ENCODE data around the gene LRIT2. TPM values are rescaled to one million over a fixed set of nuclear protein-coding genes. Genes with fewer than 3 reads are reported as not detected.
A peak's percentile ranks its signal among the peaks of the same experiment; 100 is the strongest.

The LRIT2 gene
- total RNA-seq, 1 experiment from 2014 or later: not detected

- ATAC-seq (0 out of 2 replicates have a peak, but pooled peaks have one; percentile 26), DNase-seq (ENCODE audit: low read depth, low spot score) (no peak)
- in situ Hi-C loops (cut with HindIII; ENCODE audit: low pct_unique_long_range_greater_than_20kb, low sequenced_read_pairs) (no loop called here), intact Hi-C loops (cut with micrococcal nuclease; ENCODE audit: unreplicated experiment) (no loop called here)
- Histone ChIP-seq H3K36me3 (ENCODE audit: control insufficient read depth, insufficient read depth, low read length) (no peaks in the 10 kb centered on the region), H3K27ac (ENCODE audit: low read length) (no peak overlapping the region), H3K4me1 (ENCODE audit: control insufficient read depth, insufficient read depth, low read length) (no peaks in the 10 kb centered on the region), H3K4me3 (ENCODE audit: low read depth in 2 of 2, low read length in 2 of 2) (no peak overlapping the region), H3K9me3 (ENCODE audit: control insufficient read depth, insufficient read depth, low read depth, low read length) (no peaks in the 10 kb centered on the region), H3K27me3 (ENCODE audit: control insufficient read depth, insufficient read depth, low read length) (peaks cover 18% of the 10 kb centered on the region)
- no TSS peak for BruUV-seq (replicated peaks)
- CTCF ChIA-PET: interaction anchor here (0.6 to 1.2 kb wide), 2 partner anchors 36 to 54 kb away, joined by 3 to 4 read pairs; no protein-coding TSS in a partner anchor
- POLR2A ChIA-PET: no interaction called here
- no peak for TF ChIP-seq REST (IDR thresholded peaks at IDR 0.05; ENCODE audit: insufficient read depth in 1 of 2, low read depth in 2 of 2, low read length in 1 of 2)
- no peak for TF ChIP-seq POLR2AphosphoS5 (IDR thresholded peaks at IDR 0.05; ENCODE audit: low read depth, low read length)
- TF ChIP-seq SIN3A (IDR thresholded peaks at IDR 0.05; ENCODE audit: borderline replicate concordance, insufficient read depth, low read depth, low read length): no peak
- no peak for TF ChIP-seq CTCF (IDR thresholded peaks at IDR 0.05)
- TF ChIP-seq TCF7L2 (IDR thresholded peaks at IDR 0.05; ENCODE audit: low read depth, low read length): no peak
Observed at GRCh38 chr10:84202349-84202748, 23.0 kb downstream of the LRIT2 start.

GRCh38 chr10:84201682-84202081, 23.7 kb downstream of the LRIT2 start:
- no peak overlapping the region for H3K4me3 ChIP-seq (ENCODE audit: low read depth in 2 of 2, low read length in 2 of 2)
- H3K27me3 ChIP-seq (ENCODE audit: control insufficient read depth, insufficient read depth, low read length): peaks cover 19% of the 10 kb centered on the region
- ChIA-PET CTCF (no interaction called here), POLR2A (no interaction called here)
- no peaks in the 10 kb centered on the region; the same call in 1 of the 2 replicates for H3K4me1 ChIP-seq (ENCODE audit: control insufficient read depth, insufficient read depth, low read length)
- in situ Hi-C loops (cut with HindIII; ENCODE audit: low pct_unique_long_range_greater_than_20kb, low sequenced_read_pairs): no loop called here
- BruUV-seq (replicated peaks): no TSS peak
- no peak for TF ChIP-seq REST (IDR thresholded peaks at IDR 0.05; ENCODE audit: insufficient read depth in 1 of 2, low read depth in 2 of 2, low read length in 1 of 2)
- no peak for TF ChIP-seq SIN3A (IDR thresholded peaks at IDR 0.05; ENCODE audit: borderline replicate concordance, insufficient read depth, low read depth, low read length)
- no peak for TF ChIP-seq TCF7L2 (IDR thresholded peaks at IDR 0.05; ENCODE audit: low read depth, low read length)
- TF ChIP-seq POLR2AphosphoS5 (IDR thresholded peaks at IDR 0.05; ENCODE audit: low read depth, low read length): no peak
- TF ChIP-seq CTCF (IDR thresholded peaks at IDR 0.05): no peak
- H3K27ac ChIP-seq (ENCODE audit: low read length): no peak overlapping the region
- no peaks in the 10 kb centered on the region for H3K9me3 ChIP-seq (ENCODE audit: control insufficient read depth, insufficient read depth, low read depth, low read length)
- no peaks in the 10 kb centered on the region for H3K36me3 ChIP-seq (ENCODE audit: control insufficient read depth, insufficient read depth, low read length)
- intact Hi-C loops (cut with micrococcal nuclease; ENCODE audit: unreplicated experiment): no loop called here
- DNase-seq (ENCODE audit: low read depth, low spot score): no peak
- no peak for ATAC-seq
